Activated CD8-positive, alpha-beta memory T cell treated with anti-CD3 and anti-CD28 coated beads, Interleukin-2, amount 50 U/mL, for 24 hours (primary cell): ENCODE data around the gene TWSG1.
"Not testable (repeated sequence)": the region's sequence is repeated elsewhere in the genome, so short reads cannot be mapped to it uniquely, and the experiment has no call there.

ENCODE experiments used
- DNase-seq: peaks from one replicate; pipeline ENCODE4 v3.0.0-alpha.2; 2020; ENCODE audit errors: extremely low read depth

The TWSG1 gene

DNA sequence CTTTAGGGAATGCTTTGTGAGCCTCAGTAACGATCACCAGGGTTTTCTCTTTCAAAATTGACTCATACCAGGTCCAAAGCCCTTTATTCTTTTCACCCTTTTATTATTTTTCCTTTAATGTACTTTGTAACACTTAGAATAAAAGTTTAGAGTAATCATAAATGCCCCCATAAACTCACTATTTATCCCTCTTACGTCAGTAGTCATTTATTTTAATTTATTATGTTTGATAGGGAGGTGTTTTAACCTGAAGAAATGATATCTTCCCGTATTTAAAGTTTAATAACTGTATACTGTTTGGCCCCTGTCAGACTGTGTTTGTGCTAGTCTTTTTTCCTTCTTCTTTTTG, 1.1 kb downstream of the TWSG1 start:
- DNase-seq: no peak

GRCh38 chr18:9336827-9337226, 2.3 kb downstream of the TWSG1 start:
- no peak for DNase-seq

DNA sequence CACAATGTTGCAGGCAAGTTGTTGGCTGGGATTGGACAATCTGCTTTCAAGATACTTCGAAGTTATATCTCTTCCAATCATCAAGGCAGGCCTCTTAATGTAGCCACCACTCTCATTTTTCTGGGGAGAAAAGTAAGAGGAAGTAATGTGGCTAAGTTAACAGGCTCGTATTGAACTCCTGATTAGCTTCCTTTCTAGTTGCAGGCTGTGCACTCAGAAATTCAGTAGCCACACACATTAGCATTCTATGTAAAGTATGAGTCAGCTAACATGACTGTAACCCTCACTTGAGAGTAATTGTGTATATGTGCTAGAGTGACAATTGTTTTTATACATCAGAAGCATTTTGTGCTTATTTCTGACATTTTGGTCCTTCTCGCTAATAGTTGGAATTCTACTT, 3.3 kb downstream of the TWSG1 start:
- no peak for DNase-seq

GRCh38 chr18:9340472-9340871, 5.9 kb downstream of the TWSG1 start:
- DNase-seq: no peak

- no peak for DNase-seq
Measured at GRCh38 chr18:9343577-9343976, 9.0 kb downstream of the TWSG1 start.

- DNase-seq: no peak
Measured at GRCh38 chr18:9346775-9347174, 12.2 kb downstream of the TWSG1 start.

DNA sequence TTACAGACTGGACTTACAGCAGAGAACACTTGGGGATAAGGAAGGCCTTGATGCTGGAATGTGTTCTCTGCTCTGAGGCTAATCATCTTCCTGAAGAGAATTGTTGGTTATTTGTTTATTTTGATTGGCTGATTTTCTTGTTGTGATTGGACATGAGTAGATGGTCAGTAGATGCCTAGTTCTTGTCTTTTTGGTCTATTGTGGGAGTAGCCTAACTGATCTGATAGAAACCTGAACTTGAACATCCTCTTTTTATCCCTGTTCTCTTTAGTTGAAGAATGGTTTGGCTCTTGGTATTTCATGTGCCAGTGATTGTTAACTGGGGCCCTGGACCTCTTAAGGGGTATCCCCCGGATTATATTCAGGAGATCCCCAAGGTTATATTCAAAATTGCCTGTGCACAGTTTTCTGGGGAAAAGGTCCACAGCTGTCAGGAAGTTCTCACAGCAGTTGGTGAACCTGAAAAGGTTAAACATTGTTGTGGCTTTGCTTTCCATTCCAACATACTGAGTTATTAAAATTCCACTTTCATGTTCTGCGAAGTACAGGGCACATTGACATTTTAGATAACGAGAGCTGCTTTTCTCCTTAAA, 13.6 kb downstream of the TWSG1 start:
- DNase-seq: no peak

GRCh38 chr18:9348766-9349165, 14.2 kb downstream of the TWSG1 start:
- no peak for DNase-seq

DNA sequence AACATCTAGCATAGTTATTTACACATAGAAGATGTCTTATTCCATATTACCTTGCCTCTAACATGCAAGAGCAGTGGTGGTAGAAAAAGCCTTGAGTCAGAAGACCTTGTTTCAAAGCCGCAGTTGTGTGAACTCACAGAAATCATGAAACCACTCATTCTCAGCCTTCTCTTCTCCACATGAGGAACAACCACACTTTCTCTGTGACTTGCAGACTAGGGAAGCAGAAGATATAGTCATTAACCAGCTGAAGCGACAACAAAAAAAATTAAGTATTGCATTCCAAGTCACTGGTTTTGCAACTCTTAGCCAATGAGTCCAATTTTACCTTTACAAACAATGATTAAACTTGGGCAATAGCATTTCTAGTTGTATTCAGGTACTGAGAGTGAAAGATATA, 19.0 kb downstream of the TWSG1 start:
- no peak for DNase-seq

- no peak for DNase-seq
Measured at GRCh38 chr18:9354256-9354655, 19.7 kb downstream of the TWSG1 start.

GRCh38 chr18:9356976-9357375, 22.4 kb downstream of the TWSG1 start:
- DNase-seq: no peak

- DNase-seq: no peak
Measured at GRCh38 chr18:9359796-9360195, 25.2 kb downstream of the TWSG1 start.

DNA sequence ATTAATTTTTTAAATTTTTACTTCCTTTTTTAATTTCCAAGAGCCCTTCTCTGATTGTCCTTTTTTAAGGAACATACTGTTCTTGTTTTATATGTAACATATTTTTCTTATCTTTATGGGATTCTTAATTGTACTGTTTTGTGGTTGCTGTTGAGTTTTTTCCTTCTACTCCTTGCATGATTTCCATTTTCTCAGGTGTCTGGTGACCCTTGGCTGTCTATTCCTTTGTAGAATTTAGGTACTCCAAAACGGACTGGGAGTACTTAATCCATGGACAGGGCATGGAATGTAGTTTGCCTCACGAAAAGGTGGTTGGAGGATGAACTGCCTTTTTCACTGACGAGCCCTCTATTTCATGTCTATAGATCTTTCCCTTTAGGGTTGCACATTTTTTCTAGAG, 26.6 kb downstream of the TWSG1 start:
- DNase-seq: no peak

DNA sequence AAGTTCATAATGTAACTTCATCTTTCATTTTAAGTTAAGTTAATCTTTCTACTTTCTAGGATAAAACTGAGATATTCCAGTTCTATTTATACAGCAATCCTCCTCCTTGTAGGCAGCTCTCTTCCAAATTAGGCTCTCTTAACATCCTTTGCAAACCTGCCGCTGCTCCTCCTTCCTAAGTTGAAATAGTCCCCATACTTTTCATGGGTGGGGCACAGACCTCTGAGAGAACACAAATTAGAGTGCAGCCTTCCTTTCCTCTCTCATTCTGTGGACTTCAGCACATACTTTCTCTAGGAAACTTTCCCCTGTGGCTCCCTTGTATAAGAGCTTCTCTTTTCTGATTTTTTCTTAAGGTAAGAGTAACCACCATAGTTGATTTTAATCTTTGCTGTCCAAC, 28.3 kb downstream of the TWSG1 start:
- DNase-seq: no peak

- no peak for DNase-seq
Measured at GRCh38 chr18:9364242-9364641, 29.7 kb downstream of the TWSG1 start.

DNA sequence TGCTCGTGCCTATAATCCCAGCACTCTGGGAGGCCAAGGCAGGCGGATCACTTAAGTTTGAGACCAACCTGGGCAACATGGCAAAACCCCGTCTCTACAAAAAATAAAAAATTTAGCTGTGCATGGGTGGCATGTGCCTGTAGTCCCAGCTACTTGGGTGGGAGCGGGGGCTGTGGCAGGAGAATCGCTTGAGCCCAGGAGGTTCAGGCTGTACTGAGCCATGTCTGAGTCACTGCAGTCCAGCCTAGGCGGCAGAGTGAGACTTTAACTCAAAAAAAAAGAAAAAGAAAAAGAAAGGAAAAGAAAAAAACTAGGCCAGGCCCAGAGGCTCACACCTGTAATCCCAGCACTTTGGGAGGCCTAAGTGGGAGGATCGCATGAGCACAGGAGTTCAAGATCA, 30.8 kb downstream of the TWSG1 start:
- no peak for DNase-seq

- no peak for DNase-seq
Measured at GRCh38 chr18:9366126-9366714, 31.6 kb downstream of the TWSG1 start.

- DNase-seq: not testable (repeated sequence)
Measured at GRCh38 chr18:9373254-9373653, 38.7 kb downstream of the TWSG1 start.

- no peak for DNase-seq
Measured at GRCh38 chr18:9379118-9379517, 44.5 kb downstream of the TWSG1 start.

- DNase-seq: no peak
Measured at GRCh38 chr18:9380101-9380500, 45.5 kb downstream of the TWSG1 start.

DNA sequence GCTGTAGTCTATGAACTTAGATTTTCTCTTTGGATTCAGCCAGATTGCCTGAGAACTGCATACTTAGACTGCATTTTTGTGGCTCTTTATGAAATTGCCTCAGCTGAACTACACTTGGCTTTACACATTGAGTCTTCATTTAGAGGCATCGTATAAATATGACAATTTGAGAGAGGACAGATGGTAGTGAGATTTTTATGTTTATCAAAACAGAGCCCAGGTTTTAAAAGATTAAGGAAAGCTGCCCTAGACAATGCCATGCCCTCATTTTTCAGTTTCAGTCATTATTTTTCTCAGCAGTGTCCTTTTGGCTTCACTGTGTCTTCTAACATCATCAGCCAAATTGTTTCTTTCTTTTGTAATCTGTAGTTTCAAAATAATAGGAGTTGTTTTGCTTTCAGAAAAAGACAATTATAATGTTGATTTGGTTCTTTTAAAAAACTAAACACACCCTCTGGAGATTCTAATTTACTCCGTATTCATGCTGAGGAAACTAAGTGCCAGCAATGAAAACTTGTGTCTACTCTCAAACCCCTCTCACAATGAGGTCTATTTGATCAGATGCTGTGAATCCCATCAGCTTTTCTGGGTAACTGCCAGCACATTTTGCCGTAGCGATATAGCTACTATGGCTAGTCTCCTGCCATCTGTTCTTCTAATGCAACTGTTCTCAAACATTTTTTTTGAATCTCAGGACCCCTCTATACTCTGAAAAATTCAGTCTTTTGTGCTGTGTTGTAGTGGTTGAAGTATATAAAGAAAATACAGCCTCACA, 46.2 kb downstream of the TWSG1 start:
- DNase-seq: no peak

DNA sequence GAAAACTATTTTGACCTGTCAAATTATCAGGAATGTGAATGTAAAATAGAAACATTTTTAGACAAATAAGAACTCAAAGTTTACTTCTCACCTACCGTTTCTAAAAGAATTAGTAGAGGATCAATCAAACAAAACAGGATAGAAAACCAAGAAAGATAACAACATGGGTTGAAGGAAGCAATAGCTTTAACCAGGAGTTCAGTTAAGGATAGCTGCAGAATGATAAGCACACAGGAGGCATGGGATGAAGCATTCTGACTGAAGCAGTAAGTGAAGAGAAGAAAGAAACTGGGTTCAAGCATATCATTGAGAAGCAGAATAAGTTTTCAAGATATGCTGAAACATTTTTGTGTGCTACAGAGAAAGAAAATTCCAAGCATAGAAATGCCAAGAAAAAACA, 52.3 kb downstream of the TWSG1 start:
- no peak for DNase-seq

- DNase-seq: no peak
Measured at GRCh38 chr18:9387891-9388290, 53.3 kb downstream of the TWSG1 start.

DNA sequence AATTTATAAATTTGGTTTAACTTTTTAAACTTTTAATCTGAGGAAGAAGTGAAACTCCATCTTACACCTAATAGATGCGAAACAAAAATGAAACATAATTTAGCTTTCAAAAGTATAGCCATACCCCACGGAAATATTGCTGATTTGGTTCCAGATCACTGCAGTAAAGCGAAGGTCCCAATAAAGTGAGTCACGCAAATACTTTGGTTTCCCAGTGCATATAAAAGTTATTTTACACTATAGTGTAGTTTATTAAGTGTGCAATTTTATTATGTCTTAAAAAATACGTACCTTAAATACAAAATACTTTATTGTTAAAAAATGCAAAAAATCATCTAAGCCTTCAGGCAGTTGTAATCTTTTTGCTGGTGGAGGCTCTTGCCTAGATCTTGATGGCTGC, 55.1 kb downstream of the TWSG1 start:
- no peak for DNase-seq
